Stimulated activated CD8-positive, alpha-beta memory T cell treated with anti-CD3 and anti-CD28 coated beads, Interleukin-4, amount 100 ng/mL, for 1 hour (primary cell): ENCODE results near the gene NBAS.
"Not testable (repeated sequence)": the region's sequence is repeated elsewhere in the genome, so short reads cannot be mapped to it uniquely, and the experiment has no call there.

Source experiments
- DNase-seq, 2 donors: peaks; one replicate each; pipeline ENCODE4 v3.0.0-alpha.2; 2020; ENCODE audit warnings: low read depth in 2 of 2, low spot score in 1 of 2

The NBAS gene

GRCh38 chr2:15481000-15481399 is 80.1 kb downstream of the NBAS start:
- DNase-seq, result no peak

- no peak for DNase-seq
Observed at GRCh38 chr2:15480552-15480951, 80.6 kb downstream of the NBAS start.

GRCh38 chr2:15472876-15473275 is 88.3 kb downstream of the NBAS start:
- DNase-seq, result no peak

- DNase-seq, result no peak
Observed at GRCh38 chr2:15472133-15472532, 89.0 kb downstream of the NBAS start.

- DNase-seq, result no peak
Observed at GRCh38 chr2:15471606-15472005, 89.5 kb downstream of the NBAS start.

GRCh38 chr2:15460112-15460620 is 101.0 kb downstream of the NBAS start:
- DNase-seq, result no peak

- no peak for DNase-seq
Observed at GRCh38 chr2:15458277-15458676, 102.9 kb downstream of the NBAS start.

GRCh38 chr2:15457868-15458267 is 103.3 kb downstream of the NBAS start:
- no peak for DNase-seq

- DNase-seq, result no peak
Observed at GRCh38 chr2:15456352-15456751, 104.8 kb downstream of the NBAS start.

GRCh38 chr2:15450808-15451207 is 110.3 kb downstream of the NBAS start:
- no peak for DNase-seq

- DNase-seq, result no peak
Observed at GRCh38 chr2:15449556-15450236, 111.4 kb downstream of the NBAS start.

GRCh38 chr2:15448250-15448839 is 112.8 kb downstream of the NBAS start:
- DNase-seq, result no peak

GRCh38 chr2:15447381-15447780 is 113.8 kb downstream of the NBAS start:
- no peak for DNase-seq

GRCh38 chr2:15446961-15447360 is 114.2 kb downstream of the NBAS start:
- no peak for DNase-seq

GRCh38 chr2:15445891-15446562 is 115.1 kb downstream of the NBAS start:
- DNase-seq, result no peak

- DNase-seq, result not testable (repeated sequence)
Observed at GRCh38 chr2:15439768-15440524, 121.2 kb downstream of the NBAS start.

GRCh38 chr2:15439366-15439765 is 121.8 kb downstream of the NBAS start:
- not testable (repeated sequence) for DNase-seq

GRCh38 chr2:15436195-15436594 is 124.9 kb downstream of the NBAS start:
- DNase-seq, result no peak

- DNase-seq, result no peak
Observed at GRCh38 chr2:15435474-15435873, 125.7 kb downstream of the NBAS start.

GRCh38 chr2:15432642-15433256 is 128.4 kb downstream of the NBAS start:
- no peak for DNase-seq

GRCh38 chr2:15429032-15429431 is 132.1 kb downstream of the NBAS start:
- DNase-seq, result no peak
